Measurements from ENCODE around the gene KPNA1.
"Not testable (repeated sequence)": the region's sequence is repeated elsewhere in the genome, so short reads cannot be mapped to it uniquely, and the experiment has no call there.

The KPNA1 gene

DNA sequence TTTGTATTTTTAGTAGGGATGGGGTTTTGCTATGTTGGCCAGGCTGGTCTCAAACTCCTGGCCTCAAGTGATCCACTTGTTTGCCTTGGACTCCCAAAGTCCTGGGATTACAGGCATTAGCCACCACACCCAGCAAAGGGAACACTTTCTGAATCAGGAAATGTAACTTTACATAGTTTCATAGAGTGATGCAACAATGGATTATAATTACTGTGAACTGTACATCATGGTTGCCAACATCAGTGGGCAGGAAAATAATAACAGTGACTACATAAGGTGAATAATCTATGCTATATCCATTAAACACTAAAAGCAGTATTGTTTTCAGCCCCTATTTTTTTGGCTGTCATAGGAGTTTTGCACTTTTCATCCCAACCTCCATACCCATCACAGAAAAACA lies 5.0 kb upstream of the KPNA1 start:
- DNase-seq: no peak

DNA sequence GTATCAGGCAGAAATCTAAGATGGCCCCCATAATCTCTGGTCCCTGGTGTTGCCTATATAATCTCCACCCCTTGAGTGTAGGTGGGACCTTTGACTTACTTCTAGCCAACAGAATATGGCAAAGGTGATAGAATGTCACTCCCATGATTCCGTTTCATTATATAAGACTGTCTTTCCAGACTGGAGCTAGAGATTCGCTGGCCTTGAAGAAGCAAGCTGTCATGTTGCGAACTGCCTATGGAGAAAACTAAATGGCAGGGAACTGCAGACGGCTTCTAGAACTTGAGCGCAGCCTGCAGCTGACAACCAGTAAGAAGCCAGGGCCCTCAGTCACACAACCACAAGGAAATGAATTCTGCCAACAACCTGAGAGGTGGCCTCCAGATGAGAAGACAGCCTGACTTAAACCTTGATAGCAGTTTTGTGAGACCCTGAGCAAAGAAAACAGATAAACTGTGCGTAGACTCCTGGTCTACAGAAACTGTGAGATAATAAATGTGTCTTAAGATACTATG lies 2.2 kb upstream of the KPNA1 start:
- DNase-seq: no peak

DNA sequence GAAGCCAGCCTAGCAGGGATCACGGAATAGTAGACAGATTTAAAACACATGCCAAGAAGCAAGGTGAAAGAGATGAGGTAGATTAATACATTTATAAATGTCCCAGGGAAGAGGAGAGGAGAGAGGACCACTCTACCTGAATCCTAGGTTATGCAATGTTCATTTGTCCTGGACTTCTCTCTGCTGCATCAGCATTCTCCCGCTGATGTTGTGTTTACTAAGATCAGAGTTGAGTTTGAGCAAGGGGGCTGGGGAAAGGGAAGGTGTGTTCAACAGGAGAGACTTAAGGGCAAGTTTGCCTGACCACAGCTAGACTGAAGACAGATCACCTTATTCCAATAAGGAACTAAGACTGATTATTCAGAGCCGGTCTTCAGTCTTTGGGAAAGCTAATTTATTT lies 1.1 kb upstream of the KPNA1 start:
- no peak for DNase-seq

DNA sequence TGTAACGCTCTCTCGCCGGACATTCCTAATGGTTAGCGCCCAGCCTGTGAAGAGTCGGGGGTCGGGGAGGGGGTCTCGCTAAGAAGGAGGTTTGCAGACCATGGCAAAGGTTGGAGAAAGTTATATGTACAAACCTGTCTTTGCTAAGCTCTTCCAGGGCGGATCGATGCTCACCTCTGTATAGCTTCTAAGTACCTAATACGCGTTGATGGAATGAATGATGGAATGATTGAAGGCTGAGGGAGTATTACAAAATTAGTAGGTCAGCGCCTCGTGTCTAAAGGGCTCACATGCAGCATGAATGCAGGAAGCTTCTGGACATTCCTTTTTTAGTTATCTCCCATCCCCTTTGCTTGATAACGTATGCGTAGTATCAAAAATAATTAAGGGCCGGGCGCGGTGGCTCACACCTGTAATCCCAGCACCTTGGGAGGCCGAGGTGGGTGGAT lies 305 bp upstream of the KPNA1 start:
- DNase-seq: no peak

DNA sequence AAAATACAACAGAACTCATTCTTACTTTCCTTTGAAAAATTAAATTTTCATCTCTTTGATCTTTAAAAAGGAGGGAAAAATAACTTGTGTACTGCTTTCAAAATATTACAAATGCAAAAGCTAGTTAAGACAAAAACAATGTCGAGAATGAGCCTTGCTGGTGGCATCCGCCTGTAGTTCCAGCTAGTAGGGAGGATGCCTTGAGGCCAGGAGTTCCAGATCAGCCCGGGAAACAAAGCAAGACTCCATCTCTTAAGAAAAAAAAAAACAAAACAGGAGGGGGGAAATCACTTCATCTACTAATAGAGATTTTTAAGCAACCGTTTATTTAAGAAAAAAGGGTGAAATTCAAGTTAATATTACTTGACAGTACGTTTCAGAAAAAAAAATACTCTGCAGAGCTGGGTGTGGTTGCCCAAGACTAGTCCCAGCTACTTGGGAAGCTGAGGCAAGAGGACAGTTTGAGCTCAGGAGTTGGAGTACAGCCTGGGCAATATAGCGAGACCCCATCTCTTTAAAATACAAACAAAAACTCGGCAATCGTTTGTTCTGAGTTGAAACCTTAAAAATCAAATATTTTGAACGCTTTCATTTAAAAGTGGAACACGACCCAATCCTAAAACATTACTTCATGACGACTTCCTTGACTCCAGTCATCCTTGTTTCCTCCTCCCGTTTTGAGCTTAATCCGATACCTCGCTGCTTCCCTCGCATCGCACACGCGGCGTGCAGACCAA lies 1.2 kb downstream of the KPNA1 start:
- DNase-seq: no peak

DNA sequence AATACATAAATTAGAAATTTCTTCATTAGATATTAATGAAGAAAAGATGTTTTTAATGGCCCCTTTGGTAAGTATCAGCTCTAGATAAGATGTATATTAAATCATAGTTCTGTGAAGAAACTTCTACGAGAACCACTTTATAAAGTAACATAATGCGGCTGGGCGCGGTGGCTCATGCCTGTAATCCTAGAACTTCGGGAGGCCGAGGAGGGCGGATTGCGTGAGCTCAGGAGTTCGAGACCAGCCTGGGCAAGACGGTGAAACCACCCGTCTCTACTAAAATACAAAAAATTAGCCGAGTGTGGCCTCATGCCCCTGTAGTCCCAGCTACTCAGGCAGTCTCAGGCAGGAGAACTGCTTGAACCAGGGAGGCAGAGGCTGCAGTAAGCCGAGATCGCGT lies 2.5 kb downstream of the KPNA1 start:
- no peak for DNase-seq

DNA sequence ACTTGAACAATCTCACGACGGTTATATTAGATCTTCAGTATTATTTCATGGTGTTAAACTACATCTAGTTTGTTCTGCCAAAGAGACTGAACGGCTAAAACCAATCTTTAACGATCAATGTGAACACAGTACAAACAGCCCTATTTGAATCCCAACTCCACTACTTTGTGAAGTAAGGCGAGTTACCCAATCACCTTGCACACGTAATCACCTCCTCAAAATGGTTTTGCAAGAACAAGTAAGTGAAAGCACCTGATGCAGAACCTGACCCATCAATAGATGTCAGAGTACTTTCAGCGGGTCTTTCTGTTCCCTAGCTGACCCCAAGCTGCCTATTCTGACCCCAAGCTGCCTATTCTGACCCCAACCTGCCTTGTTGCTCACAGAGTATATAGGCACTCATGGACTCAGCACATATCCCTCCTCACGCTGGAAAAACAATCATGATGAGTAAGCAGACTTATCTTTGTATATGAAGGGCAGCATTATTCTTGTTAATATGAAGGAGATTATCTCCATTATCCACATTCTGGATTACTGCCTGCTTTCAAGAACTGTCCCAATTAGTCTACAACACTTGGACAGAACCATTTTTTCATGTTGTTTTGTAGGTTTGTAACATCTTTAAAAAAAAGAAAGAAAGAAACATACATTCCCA lies 3.7 kb downstream of the KPNA1 start:
- DNase-seq: no peak

DNA sequence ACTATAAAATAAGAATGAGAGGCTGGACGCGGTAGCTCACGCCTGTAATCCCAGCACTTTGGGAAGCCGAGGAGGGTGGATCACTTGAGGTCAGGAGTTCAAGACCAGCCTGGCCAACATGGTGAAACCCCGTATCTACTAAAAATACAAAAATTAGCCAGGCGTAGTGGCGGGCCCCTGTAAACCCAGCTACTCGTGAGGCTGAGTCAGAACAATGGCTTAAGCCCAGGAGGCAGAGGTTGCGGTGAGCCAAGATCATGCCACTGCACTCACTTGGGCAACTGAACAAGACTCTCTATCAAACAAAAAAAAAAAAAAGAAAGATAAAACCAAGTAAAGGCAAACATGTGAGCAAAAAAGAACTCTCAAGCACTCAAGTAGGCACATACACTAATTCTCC lies 5.8 kb downstream of the KPNA1 start:
- DNase-seq: not testable (repeated sequence)

DNA sequence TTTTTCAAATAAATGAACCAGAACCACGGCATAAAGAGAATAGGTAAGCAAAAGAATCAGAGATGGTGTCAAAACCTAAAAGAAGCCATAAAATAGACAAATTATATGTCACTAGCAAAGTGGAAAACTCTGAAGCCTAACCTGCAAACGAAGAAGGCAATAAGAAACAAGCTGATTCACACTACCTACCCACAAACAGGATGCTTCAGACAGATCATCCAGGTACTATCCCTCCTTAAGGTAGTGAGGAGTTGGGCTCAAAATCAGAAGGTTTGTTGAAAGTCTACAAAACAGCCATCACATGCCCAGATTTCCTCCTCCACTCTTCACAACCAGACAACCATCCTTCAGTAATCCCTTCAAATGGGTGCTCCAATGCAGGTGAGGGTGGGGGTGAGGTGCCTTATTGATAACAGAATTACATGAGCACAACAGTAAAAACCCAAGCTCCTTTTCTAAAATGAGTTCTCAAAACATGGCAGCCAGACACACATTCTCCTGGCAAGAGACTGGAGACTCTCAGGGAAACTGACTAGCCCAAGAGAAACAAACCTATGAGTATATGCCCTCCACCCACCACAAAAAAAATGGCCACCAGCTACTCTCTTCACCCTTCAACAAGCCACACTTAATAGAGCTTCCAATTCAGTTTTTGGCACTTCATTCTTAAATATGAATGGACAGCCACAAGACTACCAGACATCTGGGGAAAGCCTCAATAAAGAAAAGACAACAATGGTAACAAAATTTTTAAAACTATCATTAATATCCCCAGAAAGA lies 6.4 kb downstream of the KPNA1 start:
- DNase-seq: no peak

DNA sequence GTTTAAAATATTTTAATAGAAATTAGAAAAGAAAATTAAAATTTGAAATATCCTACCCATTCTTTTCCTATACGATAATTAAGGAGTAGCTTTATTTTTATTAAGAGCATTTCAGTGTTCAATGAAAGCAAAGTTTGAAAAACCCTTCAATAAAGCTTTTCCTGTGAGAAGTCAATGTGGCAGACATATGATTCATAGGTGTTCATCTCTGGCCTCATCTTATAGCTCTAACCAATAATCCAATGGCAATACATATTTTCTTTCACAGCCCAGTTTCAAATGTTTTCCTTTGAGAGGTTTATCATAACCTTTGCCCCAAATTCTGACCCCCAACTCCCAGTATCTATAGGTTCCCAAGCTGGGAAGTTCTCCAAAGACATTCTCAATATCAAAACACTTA lies 8.3 kb downstream of the KPNA1 start:
- DNase-seq: no peak

DNA sequence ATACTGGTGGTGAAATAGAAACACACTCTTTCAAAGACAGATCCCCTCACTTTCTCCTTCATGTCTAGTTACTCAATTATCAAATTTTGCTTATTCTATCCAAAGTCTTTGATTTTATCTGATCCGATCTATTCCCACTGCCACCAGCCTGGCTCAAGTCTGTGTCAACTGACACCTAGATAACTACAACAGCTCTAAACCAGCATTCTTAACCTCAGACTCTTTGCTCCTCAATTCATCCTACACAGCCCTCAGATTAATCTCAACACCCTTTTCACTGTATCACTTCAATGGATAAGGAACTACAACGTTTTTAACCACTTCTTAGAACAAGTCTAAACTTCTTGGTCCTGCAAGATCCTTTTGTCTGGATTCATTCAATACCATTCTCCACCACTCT lies 9.1 kb downstream of the KPNA1 start:
- no peak for DNase-seq

DNA sequence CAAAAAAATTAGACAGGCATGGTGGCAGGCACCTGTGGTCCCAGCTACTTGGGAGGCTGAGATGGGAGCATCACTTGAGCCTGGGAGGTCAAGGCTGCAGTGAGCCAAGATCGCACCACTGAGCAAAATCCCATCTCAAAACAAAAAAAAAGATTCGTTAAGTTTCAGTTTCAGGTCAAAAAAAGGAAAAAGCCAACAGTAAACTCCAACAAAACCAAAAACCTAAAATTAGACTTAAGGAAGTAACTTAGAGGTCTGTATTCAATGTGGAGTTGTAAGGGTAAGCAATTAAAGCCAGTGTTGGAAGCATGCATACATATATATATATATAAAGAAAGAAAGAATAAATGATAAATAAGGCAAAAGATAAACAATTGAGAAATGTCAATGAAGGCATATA lies 11.8 kb downstream of the KPNA1 start:
- no peak for DNase-seq

DNA sequence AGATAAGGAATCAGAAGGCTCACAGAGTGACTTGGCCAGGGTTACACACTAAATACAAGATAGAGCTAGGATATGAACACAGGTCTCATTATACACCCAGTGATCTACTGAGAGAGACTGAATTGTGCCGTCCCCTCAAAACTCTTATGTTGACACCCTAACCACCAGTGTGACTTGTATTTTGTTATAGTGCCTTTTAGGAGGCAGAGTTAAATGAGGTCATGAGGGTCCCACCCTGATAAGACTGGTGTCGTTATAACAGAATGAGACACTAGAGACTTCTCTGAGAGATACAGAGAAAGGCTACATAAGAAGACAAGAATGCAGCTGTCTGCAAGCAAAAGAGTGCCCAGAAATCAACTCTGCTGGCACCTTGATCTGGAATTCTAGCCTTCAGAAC lies 12.6 kb downstream of the KPNA1 start:
- DNase-seq: no peak

DNA sequence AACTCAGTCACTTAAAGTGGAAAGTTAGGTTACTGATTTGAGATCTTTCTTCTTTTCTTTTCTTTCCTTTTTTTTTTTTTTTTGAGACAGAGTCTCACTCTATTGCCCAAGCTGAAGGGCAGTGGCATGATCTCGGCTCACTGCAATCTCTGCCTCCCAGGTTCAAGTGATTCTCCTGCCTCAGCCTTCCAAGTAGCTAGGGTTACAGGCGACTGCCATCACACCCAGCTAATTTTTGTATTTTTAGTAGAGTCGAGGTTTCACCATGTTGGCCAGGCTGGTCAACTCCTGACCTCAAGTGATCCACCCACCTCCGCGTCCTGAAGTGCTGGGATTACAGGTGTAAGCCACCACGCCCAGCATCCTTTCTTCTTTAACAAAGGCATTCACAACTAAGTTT lies 13.8 kb downstream of the KPNA1 start:
- DNase-seq: not testable (repeated sequence)

DNA sequence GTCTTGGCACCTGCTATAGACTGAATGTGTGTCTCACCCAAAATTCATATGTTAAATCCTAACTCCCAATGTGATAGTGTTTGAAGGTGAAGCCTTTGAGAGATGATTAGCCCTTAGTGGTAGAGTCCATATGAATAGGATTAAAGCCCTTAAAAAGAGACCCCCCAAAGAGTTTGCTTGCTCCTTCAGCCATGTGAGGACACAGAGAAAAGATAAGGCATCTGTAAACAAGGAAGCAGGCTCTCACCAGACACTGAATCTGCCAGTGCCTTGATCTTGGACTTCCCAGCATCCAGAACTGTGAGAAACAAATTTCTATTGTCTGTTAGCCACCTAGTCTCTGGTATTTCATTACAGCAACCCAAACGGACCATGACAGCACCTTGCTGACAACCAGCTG lies 16.6 kb downstream of the KPNA1 start:
- DNase-seq: no peak

DNA sequence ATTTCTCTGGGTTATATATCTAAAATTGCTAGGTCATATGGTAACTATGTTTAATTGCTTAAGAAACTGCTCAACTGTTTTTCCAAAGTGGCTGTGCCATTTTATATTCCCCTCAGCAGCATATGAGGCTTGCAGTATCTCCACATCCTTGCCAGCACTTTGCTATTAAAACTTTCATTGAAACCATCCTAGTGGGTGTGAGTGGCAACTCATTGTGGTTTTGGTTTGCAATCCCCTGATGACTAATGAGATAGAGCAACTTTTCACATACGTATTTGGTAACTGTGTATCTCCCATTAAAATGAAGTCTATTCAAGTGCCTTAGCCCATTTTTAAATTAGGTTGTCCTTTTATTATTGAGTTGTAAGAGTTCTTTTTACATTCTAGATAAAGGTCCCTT lies 17.3 kb downstream of the KPNA1 start:
- no peak for DNase-seq

DNA sequence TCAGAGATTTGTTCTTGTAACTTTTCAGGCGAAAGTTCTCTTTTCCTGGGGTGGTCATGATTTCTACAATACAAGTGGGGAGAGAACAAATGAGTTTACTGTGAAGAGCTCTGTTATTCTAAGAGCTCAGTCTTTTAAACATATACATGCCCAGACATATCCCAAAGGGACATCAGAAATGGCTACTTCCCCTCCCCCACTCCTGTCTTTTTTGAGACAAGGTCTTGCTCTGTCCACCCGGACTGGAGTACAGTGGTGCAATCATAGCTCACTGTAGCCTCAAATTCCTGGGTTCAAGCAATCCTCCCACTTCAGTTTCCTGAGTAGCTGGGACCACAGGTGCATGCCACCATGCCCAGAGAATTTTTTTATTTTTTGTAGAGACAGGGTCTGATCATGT lies 18.2 kb downstream of the KPNA1 start:
- DNase-seq: no peak

DNA sequence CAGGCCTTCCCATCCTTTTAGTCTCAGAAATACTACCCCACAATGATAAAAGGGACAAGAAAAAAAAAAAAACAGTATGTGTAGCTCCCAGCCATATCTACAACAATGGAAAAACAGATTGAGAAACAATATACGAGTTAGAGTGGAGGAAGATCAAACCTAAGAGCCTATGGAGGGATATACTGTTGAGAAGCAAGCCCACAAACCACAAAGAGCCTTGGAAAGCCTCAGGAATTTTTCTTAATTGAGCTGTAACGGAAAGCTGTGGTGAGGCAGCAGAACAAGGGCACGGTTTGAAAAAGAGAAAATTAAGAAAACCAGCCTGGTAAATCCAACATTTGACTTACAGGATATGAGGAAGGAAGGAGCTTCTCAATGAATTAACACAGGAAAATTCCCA lies 21.4 kb downstream of the KPNA1 start:
- no peak for DNase-seq

DNA sequence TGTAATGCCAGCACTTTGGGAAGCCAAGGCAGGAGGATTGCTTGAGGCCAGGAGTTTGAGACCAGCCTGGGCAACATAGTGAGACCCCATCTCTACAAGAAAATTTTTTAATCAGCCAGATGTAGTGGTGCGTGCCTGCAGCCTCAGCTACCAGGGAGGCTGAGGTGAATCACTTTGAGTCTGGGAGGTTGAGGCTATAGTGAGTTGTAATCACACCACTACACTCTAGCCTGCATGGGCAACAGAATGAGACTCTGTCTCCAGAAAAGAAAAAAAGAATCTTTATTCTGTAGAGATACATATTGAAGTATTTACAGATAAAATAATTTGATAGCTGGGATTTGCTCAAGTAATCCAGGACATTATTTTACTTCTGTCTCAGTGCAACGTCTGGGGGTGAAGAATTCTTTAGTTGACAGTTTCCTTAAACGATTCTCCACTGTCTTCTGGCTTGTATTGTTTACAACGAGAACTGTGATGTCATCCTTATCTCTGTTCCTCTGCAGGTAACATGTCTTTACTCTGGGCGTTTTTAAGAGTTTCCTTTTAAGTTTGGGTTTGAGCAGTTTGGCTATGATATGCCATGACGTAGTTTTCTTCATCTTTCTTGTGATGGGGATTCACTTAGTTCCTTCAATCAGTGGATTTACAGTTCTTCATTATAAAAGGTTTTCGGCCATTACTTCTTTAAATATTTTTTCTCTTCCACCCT lies 26.3 kb downstream of the KPNA1 start:
- DNase-seq: no peak

DNA sequence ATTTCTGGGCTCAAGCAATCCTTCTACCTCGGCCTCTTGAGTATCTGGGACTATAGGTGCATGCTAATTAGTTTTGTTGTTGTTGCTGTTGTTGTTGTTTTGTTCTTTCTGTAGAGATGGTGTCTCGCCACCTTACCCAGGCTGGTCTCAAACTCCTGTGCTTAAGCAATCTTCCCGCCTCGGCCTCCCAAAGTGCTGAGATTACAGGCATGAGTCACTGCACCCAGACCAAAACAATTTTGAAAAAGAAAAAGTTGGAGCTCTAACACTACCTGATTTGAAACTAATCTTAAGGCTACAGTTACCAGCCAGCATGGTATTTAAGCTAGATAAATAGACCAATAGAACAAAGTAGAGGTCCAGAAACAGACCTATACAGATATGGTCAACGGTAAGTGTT lies 29.8 kb downstream of the KPNA1 start:
- DNase-seq: no peak

DNA sequence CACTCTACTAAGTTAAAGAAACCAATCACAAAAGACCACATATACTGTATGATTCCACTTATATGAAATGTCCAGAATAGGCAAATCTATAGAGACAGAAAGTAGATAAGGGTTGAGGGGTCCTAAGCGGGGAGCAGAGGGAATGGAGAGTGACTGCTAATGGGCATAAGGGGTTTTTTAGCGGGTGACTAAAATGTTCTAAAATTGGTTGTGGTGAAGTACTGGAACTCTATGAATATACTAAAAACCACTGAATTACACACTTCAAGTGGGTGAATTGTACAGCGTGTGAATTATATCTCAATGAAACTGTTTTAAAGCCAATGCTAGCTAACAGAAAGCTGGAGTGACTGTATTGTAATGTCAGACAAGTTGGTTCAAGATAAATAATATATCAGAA lies 33.3 kb downstream of the KPNA1 start:
- no peak for DNase-seq

DNA sequence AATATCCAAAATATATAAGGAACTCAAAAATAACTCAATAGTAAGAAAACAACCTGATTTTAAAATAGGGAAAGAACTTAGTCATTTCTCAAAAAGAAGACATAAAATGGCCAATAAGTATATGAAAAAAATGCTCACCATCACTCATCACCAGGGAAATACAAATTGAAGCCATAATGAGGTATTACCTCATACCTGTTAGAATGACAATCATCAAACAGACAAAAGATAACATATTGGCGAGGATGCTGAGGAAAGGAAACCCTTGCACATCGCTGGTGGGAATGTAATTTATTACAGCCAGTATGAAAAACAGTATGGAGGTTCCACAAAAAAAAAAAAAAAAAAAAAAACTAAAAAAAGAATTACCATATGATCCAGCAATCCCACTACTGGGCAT lies 38.2 kb downstream of the KPNA1 start:
- no peak for DNase-seq

DNA sequence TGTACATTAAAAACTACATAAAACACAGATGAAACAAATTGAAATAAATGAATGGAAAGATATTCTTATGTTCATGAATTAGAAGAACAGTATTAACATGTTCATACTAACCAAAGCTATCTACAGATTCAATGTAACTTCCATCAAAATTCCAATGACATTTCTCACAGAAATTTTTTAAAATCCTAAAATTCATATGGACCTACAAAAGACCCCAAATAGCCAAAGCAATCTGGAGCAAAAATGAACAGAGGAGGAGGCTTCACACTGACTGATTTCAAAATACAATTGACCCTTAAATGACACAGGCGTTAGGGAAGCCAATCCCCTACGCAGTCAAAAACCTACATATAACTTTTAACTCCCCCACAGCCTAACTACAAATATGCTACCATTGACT lies 39.4 kb downstream of the KPNA1 start:
- DNase-seq: no peak
